MCF 10A (cell line): Measurements from ENCODE around the gene LTBP3. TPM values are rescaled to one million over a fixed set of nuclear protein-coding genes. Genes with fewer than 3 reads are reported as not detected.

ENCODE experiments used
- BruUV-seq: library from RNA; stranded (reverse); fragments of 400-500 nt; replicated peaks from 2 replicates; lab custom pipeline; 2021; lab: Mats Ljungman, UMichigan
- CTCF ChIA-PET: fragments of 300-600 bp; sonication (Branson Sonifier 250); formaldehyde crosslinking; extraction: SDS; loops from one replicate; lab custom pipeline; 2021; ENCODE audit warnings: antibody characterized with exemption, inconsistent platforms; lab: Yijun Ruan, JAX
- POLR2A ChIA-PET: fragments of 300-600, 350-650 bp; sonication (Branson Sonifier 250); formaldehyde crosslinking; extraction: SDS; loops from one replicate; lab custom pipeline; 2020; ENCODE audit warnings: antibody characterized with exemption, inconsistent platforms; lab: Yijun Ruan, JAX
- DNase-seq: peaks from one replicate; pipeline ENCODE4 v3.0.0-alpha.2; 2018; ENCODE audit not compliant: unreplicated experiment
- H3K27ac Mint-ChIP-seq: one replicate; pipeline ENCODE4 v1.8.0; 2022; ENCODE audit warnings: mild to moderate bottlenecking, low read depth, mixed read lengths; ENCODE audit not compliant: unreplicated experiment
- H3K27me3 Mint-ChIP-seq: one replicate; pipeline ENCODE4 v1.8.0; 2022; ENCODE audit warnings: mixed read lengths; ENCODE audit not compliant: insufficient read depth, unreplicated experiment
- H3K36me3 Mint-ChIP-seq: one replicate; pipeline ENCODE4 v1.8.0; 2022; ENCODE audit warnings: mild to moderate bottlenecking, moderate library complexity, mixed read lengths; ENCODE audit not compliant: insufficient read depth, unreplicated experiment
- H3K4me1 Mint-ChIP-seq: one replicate; pipeline ENCODE4 v1.8.0; 2022; ENCODE audit warnings: mixed read lengths; ENCODE audit not compliant: insufficient read depth, unreplicated experiment
- H3K4me3 Mint-ChIP-seq: one replicate; pipeline ENCODE4 v1.8.0; 2022; ENCODE audit warnings: mild to moderate bottlenecking, moderate library complexity, mixed read lengths; ENCODE audit not compliant: unreplicated experiment
- H3K9me3 Mint-ChIP-seq: one replicate; pipeline ENCODE4 v1.8.0; 2022; ENCODE audit warnings: mixed read lengths; ENCODE audit not compliant: unreplicated experiment
- intact Hi-C: fragments of 100-400 bp; cut with micrococcal nuclease; formaldehyde crosslinking; loops from 2 replicates; pipeline ENCODE4 v1.14.1; 2022
- total RNA-seq: library from RNA; stranded (reverse); gene quantifications from 2 replicates; pipeline ENCODE4 v1.2.3, GENCODE V29; 2022
- TF ChIP-seq, protein P1 (sequence below): fragments of 200-600 bp; IDR thresholded peaks from one replicate; pipeline ENCODE4 v1.8.0; 2022; ENCODE audit warnings: antibody characterized with exemption, mild to moderate bottlenecking; ENCODE audit not compliant: unreplicated experiment

The LTBP3 gene
- total RNA-seq, 1 experiment from 2014 or later: 10.6 TPM

DNA sequence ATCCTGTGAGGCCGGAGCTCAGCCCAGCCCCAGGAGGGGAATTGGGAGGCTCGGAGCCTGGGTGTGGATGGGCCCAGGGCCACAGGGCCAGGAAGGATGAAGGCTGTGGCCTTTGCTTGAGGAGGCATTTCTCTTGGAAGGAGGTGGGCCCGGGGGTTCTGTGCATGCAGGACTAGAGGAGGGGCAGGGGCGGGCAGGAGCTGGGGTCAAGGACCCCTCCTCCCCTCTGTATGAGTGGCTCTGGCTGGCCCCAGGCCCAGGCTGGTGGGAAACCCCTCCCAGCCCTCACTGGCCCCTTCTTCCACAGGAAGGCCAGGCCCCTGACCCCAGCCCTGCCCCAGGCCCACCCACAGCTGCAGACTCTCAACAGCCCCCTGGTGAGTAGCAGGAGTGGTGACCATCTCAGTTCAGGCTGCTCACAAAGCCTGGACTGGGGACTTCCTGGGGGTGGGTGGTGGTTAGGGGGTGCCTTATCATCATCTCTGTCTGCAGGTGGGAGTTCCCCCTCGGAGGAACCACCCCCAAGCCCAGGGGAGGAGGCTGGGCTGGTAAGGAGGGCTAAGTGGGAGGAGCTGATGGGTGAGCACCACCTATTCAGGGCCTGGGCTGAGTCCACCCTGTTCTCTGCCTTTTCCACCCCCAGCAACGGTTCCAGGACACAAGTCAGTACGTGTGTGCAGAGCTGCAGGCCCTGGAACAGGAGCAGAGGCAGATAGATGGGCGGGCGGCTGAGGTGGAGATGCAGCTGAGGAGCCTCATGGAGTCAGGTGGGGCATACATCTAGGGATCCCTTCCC is 31.5 kb upstream of the LTBP3 start:
- DNase-seq: no peak
- peaks cover 6% of the 10 kb centered on the region for H3K36me3 Mint-ChIP-seq
- POLR2A ChIA-PET: interaction anchor here (0.7 to 1.6 kb wide), 6 partner anchors 12 to 49 kb away, joined by 3 to 5 read pairs (median 3); partner anchors contain the start of gene PCNX3
- no TSS peak for BruUV-seq
- CTCF ChIA-PET: interaction anchor here (0.7 to 2.8 kb wide), 2 partner anchors 18 to 49 kb away, joined by 3 to 12 read pairs; no protein-coding TSS in a partner anchor
- TF ChIP-seq, protein P1, sequence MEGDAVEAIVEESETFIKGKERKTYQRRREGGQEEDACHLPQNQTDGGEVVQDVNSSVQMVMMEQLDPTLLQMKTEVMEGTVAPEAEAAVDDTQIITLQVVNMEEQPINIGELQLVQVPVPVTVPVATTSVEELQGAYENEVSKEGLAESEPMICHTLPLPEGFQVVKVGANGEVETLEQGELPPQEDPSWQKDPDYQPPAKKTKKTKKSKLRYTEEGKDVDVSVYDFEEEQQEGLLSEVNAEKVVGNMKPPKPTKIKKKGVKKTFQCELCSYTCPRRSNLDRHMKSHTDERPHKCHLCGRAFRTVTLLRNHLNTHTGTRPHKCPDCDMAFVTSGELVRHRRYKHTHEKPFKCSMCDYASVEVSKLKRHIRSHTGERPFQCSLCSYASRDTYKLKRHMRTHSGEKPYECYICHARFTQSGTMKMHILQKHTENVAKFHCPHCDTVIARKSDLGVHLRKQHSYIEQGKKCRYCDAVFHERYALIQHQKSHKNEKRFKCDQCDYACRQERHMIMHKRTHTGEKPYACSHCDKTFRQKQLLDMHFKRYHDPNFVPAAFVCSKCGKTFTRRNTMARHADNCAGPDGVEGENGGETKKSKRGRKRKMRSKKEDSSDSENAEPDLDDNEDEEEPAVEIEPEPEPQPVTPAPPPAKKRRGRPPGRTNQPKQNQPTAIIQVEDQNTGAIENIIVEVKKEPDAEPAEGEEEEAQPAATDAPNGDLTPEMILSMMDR: no peak
- H3K9me3 Mint-ChIP-seq: no peaks in the 10 kb centered on the region
- no peak overlapping the region for H3K27ac Mint-ChIP-seq
- H3K4me1 Mint-ChIP-seq: peaks cover 15% of the 10 kb centered on the region
- no peak overlapping the region for H3K4me3 Mint-ChIP-seq
- H3K27me3 Mint-ChIP-seq: no peaks in the 10 kb centered on the region
- intact Hi-C loops: no loop called here

DNA sequence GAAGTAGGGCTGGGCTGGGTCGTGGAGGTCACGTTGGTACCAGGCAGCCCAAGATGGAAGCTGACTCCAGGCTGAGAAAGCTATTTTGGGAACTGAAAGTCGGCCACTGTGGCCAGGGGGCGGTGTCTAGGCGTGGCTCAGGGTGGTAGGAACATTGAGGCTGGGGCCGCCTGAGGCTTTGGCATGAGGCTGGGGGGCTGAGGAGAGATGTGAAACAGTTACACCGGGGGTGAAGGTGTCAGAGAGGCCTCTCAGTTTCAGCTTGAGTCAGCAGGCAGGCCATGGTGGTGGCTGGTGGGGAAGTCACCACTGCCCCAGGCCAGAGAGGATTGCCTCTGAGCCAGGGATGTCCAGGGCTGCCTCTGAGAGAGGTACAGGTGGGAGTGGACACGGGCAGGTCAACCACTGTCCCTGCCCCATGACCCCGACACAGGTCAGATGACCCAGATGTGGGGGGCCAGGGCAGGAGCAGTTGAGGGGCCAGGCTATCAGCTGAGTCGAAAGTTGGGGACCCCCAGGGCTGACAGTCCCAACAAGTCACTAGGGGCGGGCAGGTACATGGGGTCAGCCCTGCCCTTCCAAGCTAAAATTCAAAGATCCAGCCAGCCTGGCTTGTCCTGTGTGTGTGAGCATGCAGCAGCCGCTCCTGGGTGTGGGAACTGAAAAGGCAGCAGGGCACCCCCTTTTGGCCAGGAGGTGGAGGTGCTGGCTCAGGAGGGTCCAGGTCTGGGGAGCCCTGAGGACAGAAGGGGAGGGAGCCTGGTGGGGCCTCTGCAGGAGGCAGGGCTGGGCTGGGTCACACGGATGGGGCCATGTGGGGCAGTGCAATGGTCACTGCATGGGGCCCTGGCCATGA is 30.3 kb upstream of the LTBP3 start:
- no TSS peak for BruUV-seq
- peak; percentile 71 for DNase-seq
- CTCF ChIA-PET: interaction anchor here (0.6 to 2.8 kb wide), 9 partner anchors 7 to 223 kb away, joined by 3 to 12 read pairs (median 4); partner anchors contain the start of genes EHBP1L1 and KCNK7
- Mint-ChIP-seq H3K9me3 (no peaks in the 10 kb centered on the region), H3K4me1 (peaks cover 15% of the 10 kb centered on the region), H3K4me3 (no peak overlapping the region), H3K27me3 (no peaks in the 10 kb centered on the region), H3K36me3 (peaks cover 14% of the 10 kb centered on the region), H3K27ac (peak overlapping the region; percentile 74)
- intact Hi-C loops: loop anchor here (1.0 kb wide), 2 partner anchors 14 to 48 kb away; no protein-coding TSS in a partner anchor
- POLR2A ChIA-PET: interaction anchor here (0.6 to 1.6 kb wide), 2 partner anchors 11 to 722 kb away, joined by 3 to 5 read pairs; no protein-coding TSS in a partner anchor
- TF ChIP-seq, protein P1: peak; percentile 64

DNA sequence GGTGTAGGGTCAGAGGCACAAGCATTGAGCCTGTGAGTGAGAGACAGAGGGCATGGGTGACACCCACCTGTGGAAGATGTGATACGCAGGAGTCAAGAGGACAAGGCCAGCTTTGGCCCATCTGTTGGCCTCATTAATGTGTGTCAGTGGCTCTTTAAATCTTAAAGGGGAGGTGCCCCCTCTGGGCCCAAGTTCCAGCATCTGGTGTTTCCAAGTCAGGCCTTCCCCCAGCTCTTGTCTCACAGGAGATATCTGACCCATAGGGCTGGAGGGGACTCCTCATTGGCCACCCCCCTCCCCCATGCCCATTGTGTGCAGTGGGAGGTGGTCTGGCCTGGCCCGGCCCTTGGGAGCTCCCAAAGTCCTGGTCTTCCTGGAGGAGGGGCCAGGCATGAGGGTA is 28.5 kb upstream of the LTBP3 start:
- no peak overlapping the region for H3K27ac Mint-ChIP-seq
- peaks cover 10% of the 10 kb centered on the region for H3K4me1 Mint-ChIP-seq
- H3K36me3 Mint-ChIP-seq: peaks cover 17% of the 10 kb centered on the region
- CTCF ChIA-PET: interaction anchor here (0.5 to 2.4 kb wide), 3 partner anchors 14 to 1997 kb away, joined by 3 to 8 read pairs (median 6); no protein-coding TSS in a partner anchor
- no peaks in the 10 kb centered on the region for H3K9me3 Mint-ChIP-seq
- no TSS peak for BruUV-seq
- no peak for DNase-seq
- no peak overlapping the region for H3K4me3 Mint-ChIP-seq
- no peaks in the 10 kb centered on the region for H3K27me3 Mint-ChIP-seq
- TF ChIP-seq, protein P1: no peak
- POLR2A ChIA-PET: interaction anchor here (1.0 to 1.2 kb wide), 2 partner anchors 9 to 11 kb away, joined by 3 to 6 read pairs; partner anchors contain the start of gene EHBP1L1
- intact Hi-C loops: no loop called here
